ENCODE measurements around the gene CASS4.

The CASS4 gene

GRCh38 chr20:56423211-56423610 is 11.2 kb downstream of the CASS4 start:
- no peak for DNase-seq

GRCh38 chr20:56423886-56424285 is 11.8 kb downstream of the CASS4 start:
- DNase-seq = no peak

GRCh38 chr20:56424931-56425330 is 12.9 kb downstream of the CASS4 start:
- no peak for DNase-seq

- DNase-seq = no peak
Measured at GRCh38 chr20:56426026-56426425, 14.0 kb downstream of the CASS4 start.

- DNase-seq = no peak
Measured at GRCh38 chr20:56426926-56427325, 14.9 kb downstream of the CASS4 start.

- DNase-seq = no peak
Measured at GRCh38 chr20:56427797-56428196, 15.7 kb downstream of the CASS4 start.

- DNase-seq = no peak
Measured at GRCh38 chr20:56428410-56428809, 16.4 kb downstream of the CASS4 start.

- DNase-seq = no peak
Measured at GRCh38 chr20:56428881-56429280, 16.8 kb downstream of the CASS4 start.

GRCh38 chr20:56429502-56429901 is 17.4 kb downstream of the CASS4 start:
- DNase-seq = peak in 1 of 5 experiments; percentile 40

- DNase-seq = no peak
Measured at GRCh38 chr20:56429941-56430340, 17.9 kb downstream of the CASS4 start.

- DNase-seq = no peak
Measured at GRCh38 chr20:56430461-56430860, 18.4 kb downstream of the CASS4 start.

GRCh38 chr20:56430957-56431356 is 18.9 kb downstream of the CASS4 start:
- no peak for DNase-seq

GRCh38 chr20:56431471-56431870 is 19.4 kb downstream of the CASS4 start:
- DNase-seq = no peak

GRCh38 chr20:56433221-56433879 is 21.3 kb downstream of the CASS4 start:
- DNase-seq = no peak

GRCh38 chr20:56433880-56434255 is 21.8 kb downstream of the CASS4 start:
- peak in 1 of 5 experiments; percentile 43 for DNase-seq

- DNase-seq = no peak
Measured at GRCh38 chr20:56437196-56437960, 25.3 kb downstream of the CASS4 start.

- no peak for DNase-seq
Measured at GRCh38 chr20:56438284-56438683, 26.2 kb downstream of the CASS4 start.

GRCh38 chr20:56439771-56440291 is 27.8 kb downstream of the CASS4 start:
- DNase-seq = peak in 1 of 5 experiments; percentile 61

- peak in 4 of 5 experiments; percentile 31 to 88 (median 64) for DNase-seq
Measured at GRCh38 chr20:56440346-56441007, 28.4 kb downstream of the CASS4 start.

GRCh38 chr20:56442389-56443365 is 30.6 kb downstream of the CASS4 start:
- DNase-seq = peak in 2 of 5 experiments; percentile 37 to 65

GRCh38 chr20:56443654-56444540 is 31.8 kb downstream of the CASS4 start:
- DNase-seq = no peak

All from T-helper 2 cell (primary cell).